SK-N-DZ (cell line): ENCODE measurements around the gene LGALS7B.
"Not testable (repeated sequence)": the region's sequence is repeated elsewhere in the genome, so short reads cannot be mapped to it uniquely, and the experiment has no call there.

Experiments
- DNase-seq: peaks from one replicate; pipeline ENCODE4 v3.0.0-alpha.2; 2015; ENCODE audit warnings: low spot score

Gene LGALS7B

DNA sequence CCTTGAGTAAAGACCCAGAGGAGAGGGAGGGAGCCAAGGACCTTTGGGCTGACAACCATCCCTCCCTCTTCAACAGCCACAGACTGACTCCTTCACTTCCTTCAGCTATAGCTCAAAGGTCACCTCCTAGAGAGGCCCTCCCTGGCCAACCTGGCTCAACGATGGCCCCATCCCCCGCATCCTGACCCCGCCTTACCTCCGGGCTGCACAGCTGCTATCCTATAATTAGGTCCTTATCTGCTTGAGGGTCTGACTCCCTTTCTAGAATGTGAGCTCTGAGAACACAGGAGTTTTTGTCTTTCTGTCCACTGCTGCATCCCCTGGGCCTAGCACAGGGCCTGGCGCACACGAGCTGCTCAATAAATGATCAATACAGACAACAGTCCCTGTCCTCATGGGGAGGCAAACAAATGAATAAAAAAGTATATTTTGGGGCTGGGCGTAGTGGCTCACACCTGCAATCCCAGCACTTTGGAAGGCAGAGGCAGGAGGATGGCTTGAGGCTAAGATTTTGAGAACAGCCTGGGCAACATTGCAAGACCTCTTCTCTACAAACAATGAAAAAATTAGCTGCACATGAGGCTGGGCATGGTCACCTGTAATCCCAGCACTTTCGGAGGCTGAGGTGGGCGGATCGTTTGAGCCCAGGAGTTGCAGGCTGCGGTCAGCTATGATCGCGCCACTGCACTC lies 30.4 kb downstream of the LGALS7B start:
- peak; percentile 42 for DNase-seq

DNA sequence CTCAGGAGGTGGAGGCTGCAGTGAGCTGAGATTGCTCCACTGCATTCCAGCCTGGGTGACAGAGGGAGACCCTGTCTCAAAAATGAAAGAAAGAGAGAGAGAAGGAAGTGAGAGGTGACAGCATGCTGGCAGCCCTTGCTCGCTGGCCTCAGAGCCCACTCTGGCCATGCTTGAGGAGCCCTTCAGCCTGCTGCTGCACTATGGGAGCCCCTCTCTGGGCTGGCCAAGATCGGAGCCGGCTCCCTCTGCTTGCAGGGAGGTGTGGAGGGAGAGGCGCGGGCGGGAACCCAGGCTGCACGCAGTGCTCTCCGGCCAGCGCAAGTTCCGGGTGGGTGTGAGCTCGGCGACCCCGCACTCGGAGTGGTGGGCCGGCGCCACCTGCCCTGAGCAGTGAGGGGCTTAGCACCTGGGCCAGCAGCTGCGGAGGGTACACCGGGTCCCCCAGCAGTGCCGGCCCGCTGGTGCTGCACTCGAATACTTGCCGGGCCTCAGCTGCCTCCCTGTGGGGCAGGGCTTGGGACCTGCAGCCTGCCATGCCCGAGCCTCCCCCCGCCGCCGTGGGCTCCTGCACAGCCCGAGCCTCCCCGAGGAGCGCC lies 32.3 kb downstream of the LGALS7B start:
- not testable (repeated sequence) for DNase-seq

DNA sequence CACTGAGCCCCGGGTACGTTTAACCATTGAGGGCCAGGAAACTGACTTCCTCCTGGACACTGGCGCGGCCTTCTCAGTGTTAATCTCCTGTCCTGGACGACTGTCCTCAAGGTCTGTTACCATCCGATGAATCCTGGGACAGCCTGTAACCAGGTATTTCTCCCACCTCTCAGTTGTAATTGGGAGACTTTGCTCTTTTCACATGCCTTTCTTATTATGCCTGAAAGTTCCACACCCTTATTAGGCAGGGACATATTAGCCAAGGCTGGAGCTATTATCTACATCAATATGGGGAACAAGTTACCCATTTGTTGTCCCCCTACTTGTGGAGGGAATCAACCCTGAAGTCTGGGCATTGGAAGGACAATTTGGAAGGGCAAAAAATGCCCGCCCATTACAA lies 36.9 kb downstream of the LGALS7B start:
- DNase-seq = not testable (repeated sequence)

DNA sequence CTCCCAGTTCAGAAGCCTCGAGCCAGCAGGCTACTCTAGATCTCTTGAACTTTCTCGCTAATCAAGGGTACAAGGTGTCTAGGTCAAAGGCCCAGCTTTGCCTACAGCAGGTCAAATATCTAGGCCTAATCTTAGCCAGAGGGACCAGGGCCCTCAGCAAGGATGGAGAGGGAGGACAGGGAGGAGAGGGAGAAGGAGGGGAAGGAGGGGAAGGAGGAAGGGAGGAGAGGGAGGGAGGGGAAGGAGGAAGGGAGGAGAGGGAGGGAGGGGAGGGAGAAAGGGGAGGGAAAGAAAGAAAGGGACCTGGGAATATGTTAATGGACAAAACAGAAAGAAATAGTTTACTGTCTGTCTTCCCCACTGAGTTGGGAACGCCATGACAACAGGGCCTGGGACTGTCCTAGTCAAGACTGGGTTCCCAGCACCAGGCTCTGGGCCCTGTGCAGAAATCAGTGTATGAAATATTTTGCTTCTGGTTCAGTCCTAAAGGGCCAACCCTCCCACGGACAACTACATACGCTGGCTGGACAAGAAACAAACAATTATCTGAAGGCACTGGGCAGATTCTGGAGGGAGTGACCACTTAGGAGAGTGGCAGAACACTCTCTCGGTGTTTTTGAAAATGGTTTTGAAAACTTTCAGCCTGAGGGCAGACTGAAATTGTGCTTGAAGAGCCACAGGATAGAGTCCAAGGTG lies 38.0 kb downstream of the LGALS7B start:
- no peak for DNase-seq

DNA sequence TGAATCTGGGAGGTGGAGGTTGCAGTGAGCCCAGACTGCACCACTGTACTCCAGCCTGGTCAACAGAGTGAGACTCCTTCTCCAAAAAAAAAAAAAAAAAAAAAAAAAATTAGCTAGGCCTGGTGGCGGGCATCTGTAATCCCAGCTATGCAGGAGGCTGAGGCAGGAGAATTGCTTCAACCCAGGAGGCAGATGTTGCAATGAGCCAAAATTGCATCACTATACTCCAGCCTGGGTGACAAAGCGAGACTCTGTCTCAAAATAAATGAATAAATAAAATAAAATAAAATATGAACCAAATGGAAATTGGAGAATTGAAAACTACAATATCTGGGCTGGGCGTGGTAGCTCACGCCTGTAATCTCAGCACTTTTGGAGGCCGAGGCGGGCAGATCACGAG lies 40.2 kb downstream of the LGALS7B start:
- not testable (repeated sequence) for DNase-seq

DNA sequence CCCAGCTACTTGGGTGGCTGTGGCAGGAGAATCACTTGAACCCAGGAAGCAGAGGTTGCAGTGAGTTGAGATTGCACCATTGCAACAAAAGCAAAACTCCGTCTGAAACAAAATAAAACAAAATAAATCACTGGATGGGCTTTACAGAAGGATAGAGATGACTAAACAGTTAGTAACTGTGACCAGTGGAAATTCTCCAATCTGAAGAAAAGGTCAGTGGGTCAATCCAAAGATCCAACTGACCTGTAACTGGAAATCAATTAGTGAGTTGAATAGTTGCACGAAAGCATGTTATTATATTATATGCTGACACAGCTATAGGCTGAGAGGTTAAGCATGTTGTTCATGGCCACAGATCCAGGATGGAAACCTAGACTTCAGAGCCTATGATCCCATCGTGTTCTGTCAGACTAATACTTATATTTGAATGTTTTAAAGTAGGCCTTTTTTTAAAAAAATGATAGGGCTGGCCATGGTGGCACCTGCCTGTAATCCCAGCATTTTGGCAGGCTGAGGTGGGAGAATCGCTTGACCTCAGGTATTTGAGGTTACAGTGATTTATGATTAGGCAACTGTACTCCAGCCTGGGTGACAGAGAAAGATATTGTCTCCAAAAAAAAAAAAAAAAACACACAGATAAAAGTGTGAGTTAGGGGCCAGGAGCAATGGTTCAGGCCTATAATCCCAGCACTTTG lies 41.2 kb downstream of the LGALS7B start:
- DNase-seq = no peak

DNA sequence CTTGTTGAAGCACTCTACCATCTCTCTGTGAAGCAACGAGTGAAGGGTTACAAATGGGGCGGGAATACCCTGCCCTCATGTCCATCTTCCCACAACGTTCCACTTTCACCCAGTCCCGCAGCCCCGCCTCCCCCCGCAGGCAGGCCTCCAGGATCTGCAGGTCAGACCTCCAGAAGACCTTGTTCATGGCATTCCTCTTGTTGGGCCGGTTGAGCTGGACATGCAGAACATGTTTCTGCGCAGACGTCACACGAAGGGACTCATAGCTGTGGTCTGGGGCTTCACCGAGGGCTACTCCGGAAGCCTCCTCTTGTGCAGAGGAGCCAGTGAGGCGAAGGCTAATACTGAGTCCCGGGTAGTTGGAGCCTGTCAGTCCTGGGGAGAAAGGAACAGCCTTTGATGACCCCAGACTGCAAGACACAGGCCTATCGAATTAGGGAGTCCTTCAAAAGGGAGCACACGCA lies 42.2 kb downstream of the LGALS7B start:
- peak; percentile 55 for DNase-seq

DNA sequence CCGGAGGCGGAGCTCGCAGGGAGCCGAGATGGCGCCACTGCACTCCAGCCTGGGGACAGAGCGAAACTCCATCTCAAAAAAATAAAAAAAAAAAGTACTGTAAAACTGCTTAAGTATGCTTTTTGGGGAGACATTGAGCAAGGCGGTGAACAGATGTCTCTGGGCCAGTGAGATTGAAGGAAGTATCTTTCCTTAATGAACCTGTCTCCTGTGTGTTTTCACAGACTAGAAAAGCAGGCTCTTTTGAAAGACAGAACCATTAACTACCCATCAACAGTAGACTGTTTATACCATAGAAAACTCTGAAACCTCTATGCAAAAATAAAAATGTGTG lies 44.1 kb downstream of the LGALS7B start:
- no peak for DNase-seq

DNA sequence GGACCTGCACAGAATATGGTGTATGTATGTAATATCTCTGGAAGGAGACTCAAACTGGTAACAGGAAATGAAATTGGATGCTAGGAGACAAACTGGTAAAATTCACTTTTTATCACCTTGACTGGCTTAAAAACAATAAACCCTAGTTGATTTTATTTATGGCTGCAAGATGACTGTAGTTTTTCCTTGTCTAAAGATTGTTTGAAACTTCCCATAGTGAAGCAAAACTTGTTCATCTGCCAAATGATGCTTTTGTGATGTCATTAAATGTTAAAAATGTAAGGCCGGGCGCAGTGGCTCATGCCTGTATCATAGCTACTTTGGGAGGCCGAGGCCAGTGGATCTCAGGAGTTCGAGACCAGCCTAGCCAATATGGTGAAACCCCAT lies 45.1 kb downstream of the LGALS7B start:
- DNase-seq = no peak

DNA sequence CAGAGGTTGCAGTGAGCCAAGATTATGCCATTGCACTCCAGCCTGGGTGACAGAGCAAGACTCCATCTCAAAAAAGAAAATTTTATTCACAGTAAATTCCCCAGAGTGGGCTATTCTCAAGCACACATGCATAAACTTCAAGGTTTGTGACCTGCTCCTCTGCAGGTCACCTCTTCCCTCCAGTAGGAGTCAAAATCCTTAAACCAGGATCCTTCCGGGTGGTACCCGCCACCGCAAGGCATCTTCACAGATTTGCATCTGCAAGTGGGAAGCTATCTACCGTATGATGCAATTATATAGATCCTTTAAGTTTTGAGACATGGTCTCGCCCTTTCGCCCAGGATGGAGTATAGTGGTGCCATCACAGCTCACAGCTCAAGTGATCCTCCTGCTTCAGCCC lies 45.6 kb downstream of the LGALS7B start:
- no peak for DNase-seq

DNA sequence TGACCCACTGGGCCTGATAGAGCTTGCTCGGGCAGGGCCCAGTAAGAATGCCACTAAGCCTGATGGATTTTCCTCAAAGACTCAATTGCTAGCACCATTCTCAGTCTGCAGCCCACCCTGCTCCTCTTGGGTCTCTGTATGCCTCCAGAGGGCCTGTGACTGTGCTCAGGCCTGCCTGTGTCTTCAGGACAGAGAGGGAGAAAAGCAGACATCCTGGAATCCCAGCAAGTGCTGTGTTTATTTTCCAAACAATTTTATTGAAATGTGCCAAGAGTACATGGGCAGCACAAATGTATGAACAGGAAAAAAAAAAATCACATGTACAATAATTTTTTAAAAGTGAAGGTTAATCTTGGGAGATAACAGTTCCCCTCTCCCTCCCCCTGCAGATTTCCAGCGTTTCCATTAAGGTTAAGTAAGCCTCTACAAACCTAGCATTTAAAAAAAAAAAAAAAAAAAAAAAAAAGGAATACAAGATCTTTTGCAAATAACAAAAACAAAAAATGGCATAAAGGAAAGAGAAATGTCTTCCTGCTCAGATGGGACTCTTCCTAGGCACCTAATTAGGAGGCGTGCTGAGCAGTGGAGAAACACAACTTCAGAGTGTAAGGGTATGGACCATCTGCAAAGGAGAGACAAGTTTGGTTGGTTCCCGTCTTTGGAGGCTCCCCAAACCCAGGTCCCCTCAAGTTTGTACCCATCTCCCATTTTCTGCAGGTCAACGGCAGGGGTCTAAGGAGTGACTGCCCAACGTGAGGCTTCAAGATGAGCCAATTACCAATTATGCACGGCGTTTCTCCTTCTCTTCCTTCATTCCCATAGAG lies 47.4 kb downstream of the LGALS7B start:
- no peak for DNase-seq

DNA sequence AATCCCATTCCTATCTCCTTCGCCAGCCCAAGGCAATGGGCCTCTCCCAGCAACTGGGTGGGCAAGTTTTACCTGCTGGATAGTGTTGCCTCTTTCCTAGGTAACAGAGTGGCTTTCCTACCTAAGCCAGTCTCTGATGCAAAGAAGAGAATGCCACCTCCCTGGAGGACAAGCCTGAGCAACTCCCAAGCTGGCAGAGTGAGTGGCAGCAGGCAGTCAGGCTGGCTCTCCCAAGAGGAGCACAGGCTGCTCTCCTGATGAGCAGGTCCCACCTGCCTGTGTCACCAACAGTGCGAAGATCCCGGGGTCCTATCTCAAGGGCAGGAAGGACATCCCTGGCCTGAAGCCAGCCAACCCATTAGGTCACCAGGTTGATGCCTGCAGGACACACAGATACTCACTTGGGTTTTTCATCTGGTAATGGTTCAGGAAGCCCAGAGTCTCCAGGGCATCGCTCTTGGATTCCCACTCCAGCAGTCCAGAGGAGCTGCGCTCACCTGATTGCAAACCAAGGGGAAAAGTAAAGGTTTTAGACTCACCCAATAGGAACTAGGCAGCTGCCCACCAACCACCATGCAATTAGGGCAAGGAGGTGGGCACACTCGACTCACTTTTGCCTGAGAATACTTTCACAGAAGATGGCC lies 48.1 kb downstream of the LGALS7B start:
- DNase-seq = no peak

DNA sequence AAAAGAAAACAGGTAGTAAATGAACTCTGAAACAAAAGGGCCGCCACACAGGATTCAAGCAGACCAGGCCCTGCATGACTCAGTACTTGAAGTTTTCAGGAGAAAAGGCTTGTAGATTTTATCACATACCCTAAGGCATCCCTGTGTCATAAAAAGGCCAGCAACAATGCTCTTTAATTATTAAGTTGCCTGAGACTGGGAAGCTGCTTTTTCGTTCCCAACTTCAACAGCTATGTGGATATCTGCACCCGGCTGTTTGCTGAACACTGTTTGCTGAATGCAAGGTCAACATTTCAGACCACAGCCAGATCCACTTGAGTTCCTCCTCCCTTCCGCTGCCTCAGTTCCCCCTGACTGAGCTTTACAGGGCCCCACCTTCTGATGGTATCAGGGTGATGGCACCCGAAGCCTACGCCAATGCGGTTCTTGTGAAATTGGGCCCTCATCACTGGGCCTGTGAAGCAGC lies 48.7 kb downstream of the LGALS7B start:
- DNase-seq = no peak

DNA sequence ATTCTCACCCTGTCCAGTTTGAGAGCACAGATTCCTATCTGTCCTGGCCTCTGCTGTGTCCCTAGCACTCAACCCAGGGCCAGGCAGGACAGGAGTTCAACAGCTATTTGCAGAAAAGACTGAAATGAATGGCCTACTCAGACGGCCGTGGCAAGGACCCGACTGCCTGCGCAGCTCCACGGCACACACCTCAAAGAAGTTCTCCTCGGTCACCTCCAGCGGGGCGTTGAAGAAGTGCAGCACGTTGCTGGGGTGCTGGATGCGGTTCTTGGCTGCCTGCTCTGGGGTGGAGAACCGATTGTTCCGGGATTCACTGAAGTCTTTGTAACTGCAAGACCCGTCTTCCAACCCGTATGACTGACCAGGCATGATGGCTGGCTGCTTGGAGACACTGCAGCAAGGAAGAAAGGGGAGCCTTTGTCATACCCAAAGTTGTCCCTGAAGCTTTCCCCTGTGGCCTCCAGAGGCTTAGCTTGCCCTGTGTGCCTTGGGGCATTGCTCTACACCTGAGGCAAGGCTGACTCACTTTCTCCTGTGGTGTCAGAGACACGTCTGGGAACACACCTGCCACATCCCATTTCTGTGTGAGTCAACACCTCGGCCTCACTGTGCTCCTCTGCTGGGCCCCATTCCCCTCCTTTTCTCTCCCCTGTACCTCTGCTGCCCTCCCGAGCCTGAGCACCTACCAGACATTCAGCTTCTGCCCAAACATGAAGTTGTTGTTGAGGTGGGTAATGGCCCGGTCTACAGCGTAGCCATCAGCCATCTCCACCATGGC lies 49.4 kb downstream of the LGALS7B start:
- DNase-seq = no peak

DNA sequence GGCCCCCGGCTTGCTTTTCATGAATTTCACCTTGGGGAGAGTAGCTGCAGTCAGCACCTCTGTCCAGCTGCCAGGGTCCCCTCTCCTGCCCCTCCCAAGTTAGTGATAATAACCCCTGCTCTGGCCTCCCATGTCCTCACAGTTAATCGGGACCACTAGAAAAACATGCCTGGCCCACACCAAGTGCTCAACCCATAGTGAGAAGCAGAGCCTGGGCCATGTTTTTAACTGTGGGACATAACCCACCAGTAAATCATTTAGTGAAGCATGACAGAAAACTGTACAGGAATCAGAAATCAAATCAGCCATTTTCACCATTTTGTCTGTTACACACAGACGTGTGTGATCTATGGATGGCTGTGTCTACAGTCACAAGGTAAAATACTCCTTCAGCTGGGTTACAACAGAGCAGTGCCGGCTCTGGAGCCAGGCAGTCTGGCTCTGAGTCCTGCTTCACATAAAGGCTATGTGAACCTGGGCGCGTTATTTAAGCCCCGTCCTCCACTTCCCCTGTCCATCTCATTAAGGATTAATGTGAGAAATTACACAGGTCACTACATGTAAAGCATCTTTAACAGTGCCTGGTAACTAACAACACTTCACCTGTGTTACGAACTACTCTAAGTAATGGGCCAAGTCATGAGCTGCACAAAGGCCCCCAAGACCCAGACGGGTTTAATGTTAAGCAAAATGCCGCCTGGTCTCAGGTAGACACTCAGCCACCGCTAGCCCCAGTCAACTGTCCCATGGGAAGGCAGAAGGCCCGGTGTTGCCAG lies 50.2 kb downstream of the LGALS7B start:
- DNase-seq = no peak

DNA sequence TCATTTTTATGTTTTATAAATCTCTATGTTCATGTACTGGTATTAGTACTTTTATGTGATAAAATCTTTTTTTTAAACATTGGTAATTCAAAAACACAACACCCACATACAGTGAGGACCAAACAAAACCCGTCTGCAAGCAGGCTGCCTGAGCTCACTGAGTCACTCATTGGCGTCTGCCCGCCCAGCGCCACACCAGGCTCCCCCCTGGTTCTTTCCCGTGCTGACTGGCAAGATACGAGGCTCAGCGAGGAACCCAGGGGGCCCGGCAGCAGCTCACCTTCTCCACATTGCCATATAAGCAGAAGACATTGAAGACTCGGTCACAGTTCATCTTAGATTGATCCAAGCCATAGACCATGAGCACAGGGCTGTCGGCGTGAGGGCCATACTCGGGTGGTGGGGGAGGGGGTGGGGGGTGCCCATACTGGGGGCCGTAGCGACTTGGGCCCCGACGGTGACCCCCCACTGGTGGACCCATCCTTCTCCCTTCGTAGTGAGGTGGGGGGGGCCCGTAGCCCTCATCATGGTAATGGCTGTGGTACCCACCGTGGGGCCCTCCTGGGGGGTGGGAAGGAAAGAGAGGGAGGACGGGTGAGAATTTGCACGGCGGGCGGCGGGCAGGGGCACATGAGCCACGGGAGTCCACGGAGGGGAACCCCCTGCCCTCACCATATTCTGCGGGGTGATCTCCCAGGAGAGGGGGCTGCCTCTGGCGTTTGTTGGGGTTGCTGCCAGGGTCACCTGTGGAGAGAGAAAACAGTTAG lies 51.0 kb downstream of the LGALS7B start:
- no peak for DNase-seq

DNA sequence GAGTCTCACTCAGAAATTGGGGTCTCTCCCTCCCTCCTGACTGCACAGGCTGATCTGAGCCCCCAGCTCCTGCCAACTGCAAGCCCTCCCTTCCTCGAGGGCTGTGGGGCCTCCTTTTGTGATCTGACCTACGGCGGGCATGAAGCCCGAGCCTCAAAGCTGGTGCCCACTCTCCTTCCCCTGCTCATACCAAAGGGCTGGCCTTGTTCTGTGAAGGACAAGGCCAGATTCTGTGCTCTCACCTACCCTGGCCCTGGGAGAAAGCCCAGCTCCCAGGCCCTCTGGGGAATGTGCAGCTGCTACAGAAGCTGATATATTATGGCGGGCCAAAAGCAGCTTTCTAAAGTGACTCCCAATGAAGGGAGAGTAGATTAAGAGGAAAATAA lies 51.6 kb downstream of the LGALS7B start:
- DNase-seq = no peak
